Heart left ventricle (tissue), 13 donors: ENCODE measurements around the gene ATG16L2.

Experiments
- CTCF ChIP-seq, 12 donors: fragments of 200-600 bp; sonication (generic) in 4 of 12; IDR thresholded peaks; one replicate each; pipeline versions ENCODE4 v1.5.0 to v1.8.0; 2018 to 2022; ENCODE audit warnings: antibody characterized with exemption in 12 of 12, mild to moderate bottlenecking in 5 of 12
- POLR2A ChIP-seq, 2 donors: fragments of 450-650 bp; IDR thresholded peaks; one replicate each; pipeline ENCODE4 v1.6.1; 2017; ENCODE audit warnings: antibody characterized with exemption in 2 of 2, mild to moderate bottlenecking in 2 of 2, moderate library complexity in 2 of 2
- donor health status: ischemic (EF 13 %, LVEDD 7.1; RV severe dilation, severe dysfunction).
- donor health status: DM: no; HTN: yes; CAD: no.
- donor health status: DM: no; HTN: no; CAD: no.
- donor health status: ischemic (EF 25% LVEDD 6.9; RV normal size, moderate dysfunction).
- donor health status: ischemic (EF 25% LVEDD 5.7; RV mildly dilated, moderate dysfunction).
- donor health status: ischemic (EF 35%, LVEDD 5.7; RV mildly dilated, moderate dysfunction).
- donor health status: nonischemic (EF 11% LVEDD 7.7; RV severe dilation, severe dysfunction).
- donor health status: DM: yes; HTN: yes; CAD: no.
- donor health status: PGD.
- donor health status: ischemic (EF 29% LVEDD 5.4; RV normal size, mild dysfunction).
- donor health status: nonischemic (EF 23%, LVEDD 6.1; RV moderate dilation, normal function).

- TF ChIP-seq CTCF (IDR thresholded peaks at IDR 0.05) (no peak), POLR2A (IDR thresholded peaks at IDR 0.05) (no peak)
These were observed 44.5 kb upstream of the ATG16L2 start for GRCh38 chr11:72769680-72770079.
